ENCODE measurements around the gene TRAF5.
"Not testable (repeated sequence)": the region's sequence is repeated elsewhere in the genome, so short reads cannot be mapped to it uniquely, and the experiment has no call there.

TRAF5 gene

DNA sequence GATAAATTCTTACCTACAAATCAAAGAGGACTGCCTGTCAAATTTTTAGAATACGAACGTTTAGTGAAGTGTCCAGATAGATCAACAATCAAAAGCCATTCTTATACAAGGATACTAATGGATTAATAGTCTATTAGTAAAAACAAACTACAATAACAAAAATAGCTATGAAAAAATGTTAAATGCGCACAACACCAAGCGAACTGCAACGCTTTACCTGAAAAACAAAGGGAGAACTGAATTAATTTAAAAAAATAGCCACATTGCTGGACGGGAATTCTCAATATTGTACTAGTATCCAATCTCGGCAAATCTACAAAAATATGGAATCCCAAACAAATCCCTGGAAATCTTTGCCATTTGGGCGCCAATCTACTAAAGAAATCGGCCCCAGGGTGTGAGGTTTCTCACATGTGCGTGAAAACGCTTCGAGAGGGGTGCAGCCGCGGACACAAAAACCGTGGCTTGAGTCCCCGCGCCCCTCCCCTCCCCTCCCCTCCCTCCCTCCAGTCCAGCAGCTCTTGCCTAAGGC lies 55.6 kb downstream of the TRAF5 start:
- no peak for DNase-seq

DNA sequence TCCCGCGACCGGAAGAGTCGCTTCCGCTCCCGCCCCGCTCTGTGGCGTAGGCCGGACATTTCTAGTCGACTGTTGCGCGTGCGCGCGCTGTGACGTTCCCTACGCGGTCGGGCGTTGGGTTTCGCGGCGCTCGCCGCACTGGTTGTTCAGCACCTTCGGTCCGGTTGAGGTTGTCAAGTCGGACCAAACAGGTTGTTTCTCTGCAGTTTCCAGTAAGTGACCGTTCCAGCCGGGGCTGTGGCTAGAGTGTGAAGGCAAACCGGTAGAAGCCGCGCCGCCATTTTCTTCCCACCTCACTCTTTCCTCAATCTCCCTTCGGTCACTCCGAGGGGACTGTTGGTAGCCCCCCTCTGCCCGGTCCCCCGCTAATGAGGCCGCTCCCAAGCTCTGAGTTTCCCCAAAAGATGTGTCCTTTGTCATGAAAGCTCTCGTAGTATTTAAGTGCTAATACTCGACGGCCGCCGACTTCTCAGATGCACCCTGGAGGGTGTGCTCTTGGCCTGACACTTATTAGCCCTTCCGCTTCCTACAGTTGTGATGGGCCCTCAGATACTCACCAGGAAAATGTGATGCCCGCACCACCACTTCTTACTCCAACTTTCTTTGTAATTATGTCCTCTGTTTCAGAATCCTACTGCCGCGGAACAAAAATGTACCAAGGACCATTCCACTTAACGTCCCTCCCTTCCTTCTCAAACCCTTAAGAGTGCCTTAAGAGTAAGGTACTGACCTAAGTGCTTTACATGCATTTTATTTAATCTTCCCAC lies 56.3 kb downstream of the TRAF5 start:
- no peak for DNase-seq

DNA sequence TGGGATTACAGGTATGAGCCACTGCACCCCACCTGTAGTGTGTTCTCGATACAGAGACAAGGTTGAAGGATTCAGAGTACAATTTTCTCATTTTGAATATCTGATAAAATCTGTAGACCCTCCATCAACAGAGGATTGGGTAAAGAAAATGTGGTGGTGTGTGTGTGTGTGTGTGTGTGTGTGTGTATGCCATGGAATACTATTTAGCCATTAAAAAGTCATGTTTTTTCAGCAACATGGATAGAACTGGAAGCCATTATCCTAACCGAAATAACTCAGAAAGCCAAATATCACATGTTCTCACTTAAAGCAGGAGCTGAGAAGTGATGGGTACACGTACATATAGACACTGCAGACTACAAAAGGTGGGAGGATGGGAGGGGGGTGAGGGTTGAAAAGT lies 57.9 kb downstream of the TRAF5 start:
- DNase-seq = no peak

DNA sequence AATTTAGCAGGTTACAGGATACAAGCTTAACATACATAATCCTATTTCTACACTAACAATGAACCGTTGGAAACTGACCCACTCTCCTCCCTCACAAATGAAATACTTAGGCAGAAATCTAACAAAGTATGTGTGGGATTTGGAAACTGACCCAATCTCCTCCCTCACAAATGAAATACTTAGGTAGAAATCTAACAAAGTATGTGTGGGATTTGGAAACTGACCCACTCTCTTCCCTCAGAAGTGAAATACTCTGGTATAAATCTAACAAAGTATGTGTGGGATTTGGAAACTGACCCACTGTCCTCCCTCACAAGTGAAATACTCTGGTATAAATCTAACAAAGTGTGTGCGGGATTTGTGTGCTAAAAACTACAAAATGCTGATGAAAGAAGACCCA lies 60.3 kb downstream of the TRAF5 start:
- no peak for DNase-seq

DNA sequence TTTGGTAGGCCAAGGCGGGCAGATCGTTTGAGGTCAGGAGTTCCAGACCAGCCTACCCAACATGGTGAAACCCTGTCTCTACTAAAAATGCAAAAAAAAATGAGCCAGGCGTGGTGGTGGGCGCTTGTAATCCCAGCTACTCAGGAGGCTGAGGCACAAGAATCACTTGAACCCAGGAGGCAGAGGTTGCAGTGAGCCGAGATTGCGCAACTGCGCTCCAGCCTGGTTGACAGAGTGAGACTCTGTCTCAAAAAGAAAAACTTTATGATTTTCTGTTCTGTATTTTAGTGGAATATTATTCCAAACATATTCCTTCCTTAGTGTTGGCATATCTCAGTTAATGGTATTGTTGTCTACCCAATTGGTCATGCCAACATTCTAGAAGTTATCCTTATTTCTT lies 64.2 kb downstream of the TRAF5 start:
- DNase-seq = not testable (repeated sequence)

DNA sequence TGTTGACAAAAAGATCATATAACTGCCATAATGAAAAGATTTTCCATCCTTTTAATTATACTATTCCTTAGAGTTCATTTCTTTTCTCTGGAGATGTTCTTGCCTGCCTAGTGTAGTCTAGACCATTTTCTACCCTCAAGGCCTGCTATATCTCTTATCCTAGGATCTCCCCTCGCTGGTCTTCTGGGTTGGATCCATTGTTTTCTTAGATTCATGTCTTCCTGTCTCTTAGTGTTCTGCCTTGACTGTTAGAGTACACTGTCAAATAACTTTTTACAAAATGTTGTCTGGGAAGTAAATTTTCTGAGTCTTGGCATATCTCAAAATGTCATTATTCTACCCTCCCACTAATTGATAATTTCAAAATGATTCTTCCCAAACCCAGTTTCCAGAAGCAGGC lies 66.6 kb downstream of the TRAF5 start:
- DNase-seq = no peak

DNA sequence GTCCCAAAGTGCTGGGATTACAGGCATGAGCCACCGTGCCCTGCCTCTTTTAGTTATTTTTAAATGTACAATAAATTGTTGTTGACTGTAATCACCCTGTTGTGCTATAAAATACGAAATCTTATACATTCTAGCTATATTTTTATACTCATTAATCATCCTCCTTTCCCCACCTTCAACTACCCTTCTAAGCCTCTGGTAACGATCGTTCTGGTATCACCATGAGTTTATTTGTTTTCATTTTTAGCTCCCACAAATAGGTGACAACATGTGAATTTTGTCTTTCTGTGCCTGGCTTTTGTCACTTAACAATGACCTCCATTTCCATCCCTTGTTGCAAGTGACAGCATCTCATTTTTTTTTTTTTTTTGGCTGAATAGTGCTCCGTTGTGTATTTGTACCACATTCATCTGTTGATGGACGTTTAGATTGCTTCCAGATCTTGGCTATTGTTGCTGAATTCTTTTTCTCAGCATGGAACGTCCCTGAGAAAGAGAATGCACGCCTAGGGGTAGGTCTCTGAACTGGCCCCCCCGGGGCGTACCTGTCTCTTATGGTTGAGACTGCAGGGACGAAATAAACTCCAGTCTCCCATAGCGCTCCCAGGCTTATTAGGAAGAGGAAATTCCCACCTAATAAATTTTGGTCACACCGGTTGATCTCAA lies 71.8 kb downstream of the TRAF5 start:
- DNase-seq = not testable (repeated sequence)

DNA sequence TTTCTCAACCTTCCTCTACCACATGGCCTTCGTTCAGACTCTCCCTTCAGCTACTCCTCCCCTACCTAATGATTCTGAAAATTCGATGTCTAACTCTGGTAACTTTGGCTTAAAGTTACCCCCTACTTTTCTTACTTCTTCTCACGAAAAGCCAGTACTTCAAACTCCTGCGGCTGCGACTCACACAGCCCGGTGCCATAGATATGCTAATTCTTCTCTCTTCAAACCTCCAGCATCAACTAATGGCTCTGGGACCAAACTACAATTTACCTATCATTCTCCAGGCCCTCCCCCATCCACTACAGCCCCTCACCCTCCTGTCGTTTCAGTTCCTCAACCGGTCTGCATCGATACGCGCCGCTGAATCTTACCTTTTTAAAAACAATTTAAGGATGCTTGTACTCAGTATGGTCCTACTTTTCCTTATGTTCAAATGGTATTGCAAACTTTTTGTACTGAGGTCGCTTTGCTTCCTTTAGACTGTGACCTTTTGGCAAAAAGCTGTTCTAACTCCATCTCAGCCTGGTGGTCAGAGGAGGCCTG lies 73.3 kb downstream of the TRAF5 start:
- not testable (repeated sequence) for DNase-seq

DNA sequence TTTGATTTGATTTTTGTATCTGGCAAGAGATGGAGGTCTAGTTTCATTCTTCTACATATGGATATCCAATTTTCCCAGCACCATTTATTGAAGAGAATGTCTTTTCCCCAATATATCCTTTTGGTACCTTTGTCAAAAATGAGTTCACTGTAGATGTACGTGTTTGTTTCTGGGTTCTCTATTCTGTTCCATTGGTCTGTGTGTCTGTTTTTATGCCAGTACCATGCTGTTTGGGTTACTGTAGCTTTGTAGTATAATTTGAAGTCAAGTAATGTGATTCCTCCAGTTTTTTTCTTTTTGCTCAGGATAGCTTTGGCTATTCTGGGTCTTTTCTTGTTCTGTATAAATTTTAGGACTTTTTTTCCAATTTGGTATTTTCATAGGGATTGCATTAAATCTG lies 75.1 kb downstream of the TRAF5 start:
- DNase-seq = not testable (repeated sequence)

DNA sequence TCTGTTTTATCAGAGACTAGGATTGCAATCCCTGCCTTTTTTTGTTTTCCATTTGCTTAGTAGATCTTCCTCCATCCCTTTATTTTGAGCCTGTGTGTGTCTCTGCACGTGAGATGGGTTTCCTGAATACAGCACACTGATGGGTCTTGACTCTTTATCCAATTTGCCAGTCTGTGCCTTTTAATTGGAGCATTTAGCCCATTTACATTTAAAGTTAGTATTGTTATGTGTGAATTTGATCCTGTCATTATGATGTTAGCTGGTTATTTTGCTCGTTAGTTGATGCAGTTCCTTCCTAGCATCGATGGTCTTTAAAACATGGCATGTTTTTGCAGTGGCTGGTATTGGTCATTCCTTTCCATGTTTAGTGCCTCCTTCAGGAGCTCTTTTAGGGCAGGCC lies 79.5 kb downstream of the TRAF5 start:
- DNase-seq = not testable (repeated sequence)

DNA sequence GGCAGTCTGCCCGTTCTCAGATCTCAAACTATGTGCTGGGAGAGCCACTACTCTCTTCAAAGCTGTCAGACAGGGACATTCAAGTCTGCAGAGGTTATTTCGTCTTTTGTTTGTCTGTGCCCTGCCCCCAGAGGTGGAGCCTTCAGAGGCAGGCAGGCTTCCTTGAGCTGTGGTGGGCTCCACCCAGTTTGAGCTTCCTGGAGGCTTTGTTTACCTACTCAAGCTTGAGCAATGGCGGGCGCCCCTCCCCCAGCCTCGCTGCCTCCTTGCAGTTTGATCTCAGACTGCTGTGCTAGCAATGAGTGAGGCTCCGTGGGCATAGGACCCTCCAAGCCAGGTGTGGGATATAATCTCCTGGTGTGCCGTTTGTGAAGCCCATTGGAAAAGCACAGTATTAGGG lies 81.1 kb downstream of the TRAF5 start:
- not testable (repeated sequence) for DNase-seq

DNA sequence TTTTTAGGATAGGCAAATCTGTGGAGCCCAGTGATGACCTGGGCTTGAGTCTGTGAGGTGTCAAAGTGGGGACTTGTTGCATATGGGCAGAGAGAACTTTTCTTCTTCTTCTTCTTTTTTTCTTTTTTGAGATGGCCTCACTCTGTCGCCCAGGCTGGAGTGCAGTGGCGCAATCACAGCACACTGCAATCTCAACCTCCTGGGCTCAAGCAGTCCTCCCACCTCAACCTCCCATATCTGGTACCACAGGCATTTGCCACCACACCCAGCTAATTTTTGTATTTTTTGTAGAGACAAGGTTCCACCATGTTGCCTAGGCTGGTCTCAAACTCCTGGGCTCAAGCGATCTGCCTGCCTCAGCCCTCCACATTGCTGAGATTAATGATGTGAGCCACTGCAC lies 85.0 kb downstream of the TRAF5 start:
- no peak for DNase-seq

DNA sequence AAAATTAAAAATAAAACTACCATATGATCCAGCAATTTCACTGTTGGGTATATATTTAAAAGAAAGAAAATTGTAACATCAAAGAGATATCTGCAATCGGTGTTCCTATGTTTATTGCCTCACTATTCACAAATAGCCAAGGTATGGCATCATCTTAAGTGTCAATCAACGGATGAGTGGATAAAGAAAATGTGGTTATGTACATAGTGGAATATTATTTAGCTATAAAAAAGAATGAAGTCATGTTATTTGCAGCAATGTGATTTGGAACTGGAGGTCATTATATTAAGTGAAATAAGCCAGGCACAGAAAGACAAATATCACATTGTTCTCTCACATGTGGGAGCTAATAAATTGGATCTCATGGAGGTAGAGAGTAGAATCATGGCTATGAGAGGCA lies 89.1 kb downstream of the TRAF5 start:
- DNase-seq = no peak

DNA sequence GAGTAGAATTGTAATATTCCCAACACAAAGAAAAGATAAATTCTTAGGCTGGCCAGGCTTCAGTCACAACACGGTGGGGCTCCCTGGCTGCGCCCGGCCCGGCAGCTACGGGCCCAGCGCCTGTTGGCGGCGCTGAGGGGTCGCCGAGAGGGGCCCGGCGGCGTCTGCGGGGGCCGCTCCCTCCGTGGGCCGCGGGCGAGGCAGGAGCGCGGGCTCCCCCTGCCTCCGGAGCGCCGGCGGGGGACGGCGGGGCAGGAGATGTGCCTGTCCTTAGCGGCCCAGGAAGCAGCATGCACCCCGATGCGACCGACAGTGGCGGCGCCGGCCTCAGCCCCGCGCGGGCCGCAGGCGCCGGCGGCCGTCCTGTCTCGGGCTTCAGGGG lies 89.6 kb downstream of the TRAF5 start:
- DNase-seq = not testable (repeated sequence)

DNA sequence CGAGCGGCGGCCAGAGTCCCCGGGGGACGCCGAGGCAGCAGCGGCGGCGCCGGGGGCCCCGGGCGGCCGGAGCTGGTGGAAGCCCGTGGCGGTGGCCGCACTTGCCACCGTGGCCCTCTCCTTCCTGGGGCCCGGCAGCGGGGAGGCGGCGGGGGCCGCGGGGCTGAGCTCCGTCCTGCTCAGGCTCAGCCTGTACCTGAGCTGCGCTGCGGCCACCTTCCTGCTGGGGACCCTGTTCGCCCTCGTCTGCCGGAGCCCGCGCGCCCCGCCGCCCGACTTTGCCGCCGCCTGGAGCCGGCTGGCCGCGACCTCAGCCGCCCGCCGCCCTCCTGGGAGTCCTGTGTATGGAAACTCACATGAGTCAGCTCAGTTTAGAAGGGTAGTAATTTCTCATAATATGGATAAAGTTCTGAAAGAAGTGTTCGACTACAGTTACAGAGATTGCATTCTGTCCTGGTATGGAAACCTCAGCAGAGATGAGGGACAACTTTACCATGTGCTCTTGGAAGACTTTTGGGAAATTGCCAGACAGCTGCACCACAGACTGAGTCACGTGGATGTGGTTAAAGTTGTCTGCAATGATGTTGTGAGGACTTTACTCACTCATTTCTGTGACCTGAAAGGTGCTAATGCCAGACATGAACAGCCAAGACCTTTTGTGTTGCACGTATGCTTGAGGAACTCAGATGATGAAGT lies 90.1 kb downstream of the TRAF5 start:
- not testable (repeated sequence) for DNase-seq

DNA sequence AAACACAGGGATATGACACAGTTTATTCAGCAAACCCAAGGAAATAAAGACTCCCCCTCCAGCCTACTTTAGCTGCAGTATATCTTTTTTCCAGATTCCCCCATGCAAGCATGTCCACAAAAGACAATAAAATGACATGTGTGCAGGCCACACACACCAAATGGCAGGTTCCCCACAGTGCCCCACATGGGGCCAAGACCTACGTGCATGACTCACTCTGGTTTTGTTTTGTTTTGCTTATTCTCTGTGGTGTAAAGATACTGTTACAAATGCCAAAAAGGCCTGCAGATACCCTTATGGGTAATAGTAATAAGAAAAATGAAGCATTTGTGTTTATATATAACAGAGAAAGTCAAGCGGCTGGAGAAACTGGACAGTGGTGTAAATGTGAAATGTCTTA lies 93.8 kb downstream of the TRAF5 start:
- DNase-seq = no peak

DNA sequence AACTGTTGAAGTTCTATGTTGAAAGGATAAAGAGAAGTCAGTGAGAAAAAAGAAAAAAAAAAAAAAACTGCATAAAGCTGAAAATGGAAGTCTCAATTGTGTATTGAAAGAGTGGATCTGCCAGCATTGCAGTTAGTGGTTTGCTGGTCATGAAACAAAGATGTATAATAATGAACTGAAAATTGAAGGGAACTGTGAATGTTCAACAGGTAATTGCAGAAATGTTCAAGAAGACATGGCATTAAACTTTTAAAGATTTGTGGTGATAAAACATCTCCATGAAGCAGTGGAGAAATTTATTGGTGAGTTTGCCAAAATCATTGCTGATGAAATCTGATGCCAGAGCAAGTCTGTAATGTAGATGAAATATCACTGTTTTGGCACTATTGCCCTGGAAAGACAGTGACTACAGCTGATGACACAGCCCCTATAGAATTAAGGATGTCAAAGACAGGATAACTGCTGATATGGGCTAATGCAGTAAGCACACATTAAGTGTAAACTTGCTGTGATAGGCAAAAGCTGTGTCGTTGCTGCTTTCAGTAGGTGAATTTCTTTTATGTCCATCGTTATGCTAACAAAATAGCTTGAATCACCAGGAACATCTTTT lies 94.3 kb downstream of the TRAF5 start:
- no peak for DNase-seq

DNA sequence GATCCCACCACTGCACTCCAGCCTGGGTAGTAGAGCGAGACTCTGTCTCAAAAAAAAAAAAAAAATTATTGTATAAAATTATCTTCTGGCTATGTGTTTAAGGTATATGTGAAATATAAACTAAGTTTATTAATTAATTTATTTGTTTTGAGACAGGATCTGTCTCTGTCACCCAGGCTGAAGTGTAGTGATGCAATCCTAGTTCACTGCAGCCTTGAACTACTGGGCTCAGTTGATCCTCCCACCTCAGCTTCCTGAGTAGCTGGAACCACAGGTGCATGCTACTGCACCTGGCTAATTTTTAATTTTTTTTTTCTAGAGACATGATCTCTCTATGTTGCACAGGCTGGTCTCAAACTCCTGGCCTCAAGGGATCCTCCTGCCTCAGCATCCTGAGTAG lies 97.4 kb downstream of the TRAF5 start:
- DNase-seq = no peak
